Left lobe of liver (tissue), 2 donors: ENCODE measurements around the gene PRDX6. TPM values are rescaled to one million over a fixed set of nuclear protein-coding genes. Genes with fewer than 3 reads are reported as not detected.
"Not testable (repeated sequence)": the region's sequence is repeated elsewhere in the genome, so short reads cannot be mapped to it uniquely, and the experiment has no call there.

Experiments used
- ATAC-seq: fragments of 200-7000 bp; cut with Tn5 transposase; one replicate; pipeline ENCODE4 v1.9.1; 2020; ENCODE audit warnings: mild to moderate bottlenecking, moderate library complexity
- DNase-seq: peaks from one replicate; pipeline ENCODE4 v3.0.0-alpha.2; 2020; ENCODE audit warnings: low spot score
- total RNA-seq: library from RNA; stranded (reverse); gene quantifications from one replicate; pipeline ENCODE4 v1.2.1, GENCODE V29; 2021
- donor health status: DM: no; HTN: no; CAD: no; lungs with moderate emphysema.
- donor health status: DM: no; HTN: yes; CAD: no.

PRDX6 gene, protein sequence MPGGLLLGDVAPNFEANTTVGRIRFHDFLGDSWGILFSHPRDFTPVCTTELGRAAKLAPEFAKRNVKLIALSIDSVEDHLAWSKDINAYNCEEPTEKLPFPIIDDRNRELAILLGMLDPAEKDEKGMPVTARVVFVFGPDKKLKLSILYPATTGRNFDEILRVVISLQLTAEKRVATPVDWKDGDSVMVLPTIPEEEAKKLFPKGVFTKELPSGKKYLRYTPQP
- total RNA-seq: 477 TPM

DNA sequence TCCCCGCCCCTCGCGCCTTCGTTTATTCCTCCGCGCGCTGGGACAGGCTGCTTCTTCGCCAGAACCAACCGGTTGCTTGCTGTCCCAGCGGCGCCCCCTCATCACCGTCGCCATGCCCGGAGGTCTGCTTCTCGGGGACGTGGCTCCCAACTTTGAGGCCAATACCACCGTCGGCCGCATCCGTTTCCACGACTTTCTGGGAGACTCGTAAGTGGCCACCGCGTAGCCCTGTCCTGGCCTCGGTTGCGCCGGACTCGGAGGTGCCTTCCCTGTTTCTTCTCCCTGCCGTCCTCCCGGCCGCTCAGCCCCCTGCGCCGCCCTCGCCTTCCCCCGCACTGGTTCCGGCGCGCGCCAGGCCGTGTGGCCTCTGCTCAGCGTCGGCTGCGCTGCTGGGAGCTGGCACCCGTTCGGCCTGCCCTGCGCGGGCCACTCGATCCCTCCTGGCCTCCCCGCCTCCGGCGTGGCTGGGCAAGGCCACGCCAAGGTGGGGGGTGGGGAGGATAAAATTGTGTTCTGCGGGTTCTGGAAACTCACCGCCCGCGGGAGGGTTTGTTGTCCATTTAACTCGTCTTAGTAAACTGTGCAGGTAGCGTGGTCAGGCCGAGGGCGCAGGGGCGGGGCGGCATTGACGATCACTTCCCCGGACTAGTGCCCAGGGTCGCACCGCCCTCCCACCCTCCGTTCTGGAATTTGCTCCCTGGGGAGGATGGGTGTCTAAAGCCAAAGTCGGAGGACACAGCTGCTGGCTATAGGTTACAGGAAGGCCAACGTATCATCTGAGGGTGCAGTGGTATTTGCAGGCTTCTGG, at the start of gene PRDX6:
TSS of gene PRDX6 (plus strand) at position 50 of the 808 bp plus-strand sequence. CDS start at position 113, 63 bp downstream.
- DNase-seq: peak; percentile 87
- peak; percentile 70 for ATAC-seq

DNA sequence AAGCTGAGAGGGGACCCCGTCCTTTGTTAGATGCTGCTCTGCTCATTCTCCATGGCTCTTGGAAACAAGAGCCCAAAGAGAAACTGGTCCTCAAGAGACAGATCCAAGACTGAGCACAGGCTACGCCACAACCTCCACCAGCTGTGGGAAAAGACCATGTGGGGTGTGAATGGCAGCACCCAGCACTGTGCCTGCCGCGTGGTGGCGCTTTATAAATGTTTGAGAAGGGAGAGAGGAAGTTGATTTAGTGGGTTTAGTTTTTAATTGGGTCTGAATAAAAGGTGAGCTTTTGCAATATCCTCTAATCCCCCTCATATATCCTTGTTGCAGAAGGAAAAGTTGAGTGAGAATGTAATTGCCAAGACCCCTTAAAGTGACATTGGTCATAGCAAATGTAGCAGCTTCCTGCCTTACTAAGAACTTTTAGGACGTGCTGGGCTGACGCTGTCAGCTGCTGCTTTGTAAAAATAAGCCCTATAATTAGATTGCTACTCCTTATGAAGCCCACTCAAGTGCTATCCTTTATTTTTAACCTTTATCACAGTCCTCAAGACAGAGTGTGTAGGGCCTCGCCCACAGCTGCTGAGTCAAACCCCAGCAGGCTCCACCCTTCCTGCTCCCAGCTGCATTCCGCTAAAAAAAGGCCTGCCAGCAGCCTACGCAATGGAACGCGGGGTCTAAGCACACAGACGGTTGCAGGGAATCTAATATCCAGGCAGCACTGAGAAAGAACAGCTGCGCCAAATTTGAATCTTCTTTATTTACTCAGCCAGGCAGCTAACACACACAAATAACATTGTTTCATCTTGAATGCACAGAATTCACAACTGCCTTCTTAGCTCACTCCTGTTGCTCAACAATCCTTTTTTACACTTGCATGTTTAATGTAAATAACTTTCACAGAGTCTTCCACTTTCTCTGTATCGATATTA, 47.4 kb upstream of the PRDX6 start:
- ATAC-seq: peak; percentile 79

GRCh38 chr1:173430677-173431303, 46.3 kb upstream of the PRDX6 start:
- ATAC-seq (no peak), DNase-seq (no peak)

More for the DNA sequence above, 47.4 kb upstream of the PRDX6 start:
- peak; percentile 71 for DNase-seq

GRCh38 chr1:173431304-173432045, 45.7 kb upstream of the PRDX6 start:
- DNase-seq (peak; percentile 85), ATAC-seq (peak; percentile 93)

DNA sequence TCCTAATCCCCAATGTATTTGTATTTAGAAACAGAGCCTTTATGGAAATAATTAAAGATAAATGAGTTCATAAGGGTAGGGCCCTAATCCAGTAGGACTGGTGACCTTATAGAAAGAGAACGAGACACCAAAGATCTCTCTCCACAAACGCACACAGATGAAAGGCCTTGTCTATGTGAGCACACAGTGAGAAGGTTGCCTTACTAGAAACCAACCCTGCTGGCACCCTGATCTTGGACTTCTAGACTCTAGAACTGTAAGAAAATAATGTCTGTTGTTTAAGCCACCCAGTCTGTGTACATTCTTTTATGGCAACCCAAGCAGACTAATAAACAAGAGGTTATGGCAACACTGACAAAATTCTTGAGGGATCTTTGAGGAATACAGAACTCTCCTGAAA, 44.8 kb upstream of the PRDX6 start:
- DNase-seq (no peak), ATAC-seq (no peak)

DNA sequence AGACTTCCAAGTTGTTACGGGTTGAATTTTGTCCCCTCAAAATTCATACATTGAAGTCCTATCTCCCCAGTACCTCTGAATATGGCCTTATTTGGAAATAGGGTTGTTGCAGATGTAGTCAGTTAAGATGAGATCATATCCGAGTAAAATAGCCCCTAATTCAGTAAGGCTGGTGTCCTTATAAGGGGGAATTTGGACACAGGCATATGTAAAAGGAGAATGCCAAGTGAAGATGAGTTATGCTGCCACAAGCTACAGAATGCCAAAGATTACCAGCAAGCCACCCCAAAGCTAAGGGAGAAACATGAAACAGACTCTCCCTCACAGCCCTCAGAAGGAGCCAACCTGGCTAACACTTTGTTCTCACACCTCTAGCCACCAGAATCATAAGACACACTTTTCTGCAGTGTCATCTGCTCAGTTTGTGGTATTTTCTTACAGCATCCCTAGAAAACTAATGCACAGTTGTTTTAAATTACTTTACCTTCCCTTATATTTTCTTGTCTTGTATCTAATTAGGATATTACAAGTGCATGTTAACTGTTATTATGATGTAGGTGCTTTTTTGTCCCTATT, 43.3 kb upstream of the PRDX6 start:
- ATAC-seq: no peak

GRCh38 chr1:173436841-173437428, 40.2 kb upstream of the PRDX6 start:
- no peak for ATAC-seq
- no peak for DNase-seq

More for the DNA sequence above, 43.3 kb upstream of the PRDX6 start:
- DNase-seq: no peak

- ATAC-seq (no peak), DNase-seq (no peak)
These were observed 38.5 kb upstream of the PRDX6 start for GRCh38 chr1:173438675-173439074.

GRCh38 chr1:173440430-173440829, 36.7 kb upstream of the PRDX6 start:
- ATAC-seq (no peak), DNase-seq (no peak)

GRCh38 chr1:173444757-173445156, 32.4 kb upstream of the PRDX6 start:
- DNase-seq: no peak
- ATAC-seq: no peak

DNA sequence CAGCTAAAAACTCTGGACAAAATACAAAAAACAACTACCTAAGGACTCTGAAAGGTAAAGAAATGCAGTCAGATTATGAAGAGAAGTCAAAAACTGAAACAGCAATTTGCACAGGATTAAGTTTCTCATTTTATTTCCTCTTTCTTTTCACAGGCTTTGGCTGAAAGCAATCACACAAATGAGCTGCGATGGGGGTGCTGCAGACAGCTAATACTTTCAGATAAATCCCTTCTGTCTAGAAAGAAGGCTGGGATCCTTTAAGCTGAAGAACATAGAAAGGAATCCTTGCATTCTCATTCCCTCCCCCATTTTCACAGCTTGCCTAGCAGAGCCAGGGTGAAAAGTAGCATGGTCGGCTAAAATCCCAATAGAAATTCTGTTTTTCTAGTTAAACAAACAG, 32.0 kb upstream of the PRDX6 start:
- no peak for DNase-seq

DNA sequence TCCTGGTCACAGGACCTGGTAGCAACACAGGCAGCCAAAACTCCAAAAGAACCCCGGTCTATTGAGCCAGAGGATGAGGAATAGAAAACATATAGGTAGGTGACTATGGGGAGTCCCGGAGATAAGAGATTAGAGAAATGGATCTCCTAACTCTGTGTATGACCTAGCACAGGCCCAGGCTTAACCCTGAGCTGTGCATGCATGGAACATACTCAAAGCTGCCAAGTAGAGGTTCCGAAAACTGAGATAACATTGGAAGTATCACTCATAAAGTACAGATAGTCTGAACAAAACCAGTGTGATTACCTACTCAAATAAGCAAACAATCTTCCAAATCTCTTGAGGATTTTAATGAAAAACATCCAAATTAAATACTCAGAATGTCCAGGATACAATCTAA, 31.5 kb upstream of the PRDX6 start:
- DNase-seq (no peak), ATAC-seq (no peak)

More for the DNA sequence above, 32.0 kb upstream of the PRDX6 start:
- no peak for ATAC-seq

- ATAC-seq: no peak
- DNase-seq: no peak
These were observed 29.9 kb upstream of the PRDX6 start for GRCh38 chr1:173447224-173447623.

- no peak for DNase-seq
- ATAC-seq: no peak
These were observed 28.2 kb upstream of the PRDX6 start for GRCh38 chr1:173448945-173449344.

DNA sequence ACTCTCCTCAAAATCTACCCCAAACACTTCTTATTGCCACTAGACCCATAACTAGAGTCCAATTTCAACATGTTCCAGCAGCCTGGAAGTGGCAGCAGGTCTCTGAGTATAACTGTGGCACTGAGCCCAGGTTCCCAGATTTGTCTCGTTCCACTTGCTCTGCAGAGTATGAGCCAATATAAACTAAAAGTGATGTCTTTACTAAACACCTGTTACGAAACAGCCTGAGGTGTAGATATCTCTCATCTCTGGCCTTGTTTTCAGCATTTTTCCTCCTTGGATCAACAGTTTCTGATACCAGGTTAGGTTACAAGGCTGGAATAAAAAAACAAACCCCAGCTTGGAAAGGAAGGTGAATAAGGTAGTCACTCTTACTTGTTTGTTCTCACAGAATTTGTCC, 25.2 kb upstream of the PRDX6 start:
- ATAC-seq (peak; percentile 94), DNase-seq (peak; percentile 92)

DNA sequence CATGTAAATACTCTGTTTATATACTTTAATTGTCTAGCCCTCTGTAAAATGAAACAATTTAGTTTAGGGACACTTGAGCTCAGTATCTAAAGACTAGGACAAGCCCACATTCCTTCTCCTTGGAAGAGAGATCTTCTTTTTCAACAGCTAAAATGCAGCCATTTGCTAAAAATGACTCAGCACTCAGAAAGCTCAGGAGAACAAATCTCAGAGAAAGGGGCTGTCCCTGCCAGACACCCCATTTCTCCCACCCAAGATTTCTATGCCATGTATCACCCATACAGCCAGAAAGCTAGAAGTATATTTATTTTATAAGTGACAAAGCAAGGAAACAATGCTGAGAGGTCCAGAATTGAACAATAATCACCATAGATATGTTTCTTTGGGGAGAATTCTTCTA, 23.2 kb upstream of the PRDX6 start:
- ATAC-seq (no peak), DNase-seq (no peak)

DNA sequence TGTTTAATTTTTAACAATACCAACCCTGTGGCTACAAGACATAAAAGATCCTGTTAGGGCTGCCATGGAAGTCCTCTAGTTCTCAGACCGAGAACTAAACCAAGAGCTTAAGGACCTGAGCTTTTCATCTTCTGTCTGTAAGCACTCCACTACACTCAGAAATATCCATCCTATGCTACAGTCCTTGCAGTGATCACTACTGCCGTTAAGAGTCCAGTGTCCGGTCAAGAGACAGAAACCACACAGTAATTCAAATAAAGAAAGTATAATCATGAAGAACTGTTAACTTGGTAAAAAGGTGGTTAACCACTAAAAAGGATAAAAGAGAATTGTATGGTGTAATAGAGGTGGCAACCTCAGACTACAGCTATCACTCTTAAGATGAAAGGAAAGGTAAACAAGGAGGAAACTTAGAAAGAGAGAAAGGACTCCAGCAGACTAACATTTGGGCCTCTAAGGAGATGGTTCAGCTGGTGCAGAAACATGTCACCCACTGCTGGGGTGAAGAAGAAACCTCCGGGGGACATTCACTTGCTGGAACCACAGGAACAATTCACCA, 22.1 kb upstream of the PRDX6 start:
- DNase-seq (no peak), ATAC-seq (no peak)

DNA sequence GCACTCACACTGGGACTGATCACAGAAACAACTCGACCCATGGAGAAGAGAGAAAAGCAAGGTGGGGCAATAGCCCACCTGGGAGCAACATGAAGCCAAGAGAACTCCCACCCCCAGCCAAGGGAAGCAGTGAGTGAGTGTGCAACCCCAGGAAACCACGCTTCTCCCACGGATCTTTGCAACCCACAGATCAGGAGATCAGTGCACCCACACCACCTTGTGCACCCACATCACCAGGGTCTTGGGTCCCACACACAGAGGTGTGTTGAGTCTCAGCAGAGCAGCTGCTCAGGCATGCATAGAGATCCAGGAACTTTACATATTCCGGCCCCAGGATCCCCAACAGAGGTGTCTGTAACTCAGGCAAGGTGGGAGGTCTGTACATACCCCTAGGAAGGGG, 17.2 kb upstream of the PRDX6 start:
- DNase-seq (no peak), ATAC-seq (no peak)

GRCh38 chr1:173462666-173463065, 14.5 kb upstream of the PRDX6 start:
- not testable (repeated sequence) for DNase-seq, ATAC-seq
